ENCODE results near the gene VTI1A.

GRCh38 chr10:112466802-112467201 lies 19.8 kb downstream of the VTI1A start:
- TF ChIP-seq CTCF (CRISPR knock-in tag; IDR thresholded peaks at IDR 0.05) = no peak
- no peak for TF ChIP-seq STAT5B (CRISPR knock-in tag; IDR thresholded peaks at IDR 0.05)
- no peak for TF ChIP-seq JUNB (CRISPR knock-in tag; IDR thresholded peaks at IDR 0.05; ENCODE audit: borderline replicate concordance)
- no peak for TF ChIP-seq HNRNPLL (IDR thresholded peaks at IDR 0.05; ENCODE audit: low read depth, low read length, poor library complexity, severe bottlenecking)
- no peak for TF ChIP-seq RAD21 (CRISPR knock-in tag; IDR thresholded peaks at IDR 0.05)

Data from HepG2 (cell line).